H1 (cell line): ENCODE results near the gene CAPN11.

Experiments used
- CTCF ChIP-seq, 3 experiments: IDR thresholded peaks; 1 replicate in 2 of 3; 2 replicates in 1 of 3; pipeline versions ENCODE4 v1.5.1 to v1.6.1; 2011; ENCODE audit warnings: low read length in 3 of 3, mild to moderate bottlenecking in 3 of 3, inconsistent platforms in 2 of 3, low read depth in 1 of 3, moderate library complexity in 1 of 3; ENCODE audit not compliant: insufficient read depth in 1 of 3; ENCODE audit errors: control extremely low read depth in 1 of 3
- RAD21 ChIP-seq, 2 experiments: IDR thresholded peaks in 1 of 2; conservative IDR thresholded peaks in 1 of 2; 2 replicates each; pipeline ENCODE4 v1.6.1; 2011; ENCODE audit warnings: low read depth in 2 of 2, low read length in 2 of 2, improper control_type of control experiment in 1 of 2, inconsistent platforms in 1 of 2, mild to moderate bottlenecking in 1 of 2, moderate library complexity in 1 of 2

GRCh38 chr6:44146685-44147084 lies 11.9 kb upstream of the CAPN11 start:
- TF ChIP-seq RAD21 (IDR thresholded peaks at IDR 0.05 in 1 of 2, conservative IDR thresholded peaks at IDR 0.05 in 1 of 2; ENCODE audit: low read depth in 2 of 2, low read length in 2 of 2) = no peak
- no peak for TF ChIP-seq CTCF (IDR thresholded peaks at IDR 0.05; ENCODE audit: control extremely low read depth in 1 of 3, insufficient read depth in 1 of 3, low read depth in 1 of 3, low read length in 3 of 3)
